HEK293T (cell line): ENCODE results near the gene RGS14.

Source experiments
- BHLHE40 ChIP-seq: fragments of 450-650 bp; IDR thresholded peaks from 2 replicates; pipeline ENCODE4 v1.6.1; 2016; ENCODE audit warnings: mild to moderate bottlenecking, moderate library complexity, borderline replicate concordance
- CTBP1 ChIP-seq: fragments of 450-650 bp; IDR thresholded peaks from 2 replicates; pipeline ENCODE4 v1.6.1; 2016; ENCODE audit warnings: borderline replicate concordance
- ELF4 ChIP-seq: fragments of 450-650 bp; IDR thresholded peaks from 2 replicates; pipeline ENCODE4 v1.6.1; 2017; ENCODE audit warnings: antibody characterized with exemption
- FOXA1 ChIP-seq: fragments of 450-650 bp; IDR thresholded peaks from 2 replicates; pipeline ENCODE4 v1.6.1; 2016; ENCODE audit warnings: mild to moderate bottlenecking
- FOXK2 ChIP-seq: fragments of 450-650 bp; IDR thresholded peaks from 2 replicates; pipeline ENCODE4 v1.6.1; 2016; ENCODE audit warnings: mild to moderate bottlenecking
- FOXM1 ChIP-seq: fragments of 450-650 bp; IDR thresholded peaks from 2 replicates; pipeline ENCODE4 v1.6.1; 2017; ENCODE audit warnings: mild to moderate bottlenecking, borderline replicate concordance
- HDGF ChIP-seq: fragments of 450-650 bp; IDR thresholded peaks from 2 replicates; pipeline ENCODE4 v1.6.1; 2017; ENCODE audit warnings: antibody characterized with exemption, borderline replicate concordance
- LEF1 ChIP-seq: fragments of 450-650 bp; IDR thresholded peaks from 2 replicates; pipeline ENCODE4 v1.6.1; 2017; ENCODE audit warnings: mild to moderate bottlenecking, borderline replicate concordance
- NFRKB ChIP-seq: fragments of 450-650 bp; IDR thresholded peaks from 2 replicates; pipeline ENCODE4 v1.6.1; 2016; ENCODE audit warnings: mild to moderate bottlenecking, moderate library complexity
- PKNOX1 ChIP-seq: fragments of 450-650 bp; IDR thresholded peaks from 2 replicates; pipeline ENCODE4 v1.6.1; 2016
- SP1 ChIP-seq: fragments of 450-650 bp; IDR thresholded peaks from 2 replicates; pipeline ENCODE4 v1.6.1; 2017
- SUZ12 ChIP-seq: fragments of 450-650 bp; IDR thresholded peaks from 2 replicates; pipeline ENCODE4 v1.6.1; 2016; ENCODE audit warnings: mild to moderate bottlenecking
- ZNF384 ChIP-seq: fragments of 450-650 bp; IDR thresholded peaks from 2 replicates; pipeline ENCODE4 v1.6.1; 2016

GRCh38 chr5:177328545-177329231, 29.0 kb upstream of the RGS14 start:
- TF ChIP-seq HDGF: no peak
- no peak for TF ChIP-seq FOXM1
- TF ChIP-seq BHLHE40: no peak
- TF ChIP-seq NFRKB: no peak
- no peak for TF ChIP-seq LEF1
- no peak for TF ChIP-seq ZNF384
- no peak for TF ChIP-seq SUZ12
- no peak for TF ChIP-seq FOXK2
- TF ChIP-seq SP1: no peak
- TF ChIP-seq ELF4: no peak
- TF ChIP-seq PKNOX1: no peak
- TF ChIP-seq CTBP1: no peak
- TF ChIP-seq FOXA1: no peak
